SU-DHL-6 (cell line): ENCODE results near the gene ACO2.
"Not testable (repeated sequence)": the region's sequence is repeated elsewhere in the genome, so short reads cannot be mapped to it uniquely, and the experiment has no call there.

Experiments
- H2AFZ ChIP-seq: fragments of 200-600 bp; sonication (generic); 2 replicates; pipeline ENCODE4 v1.6.1; 2014; ENCODE audit warnings: low read depth, mild to moderate bottlenecking, moderate library complexity, mixed read lengths, antibody characterized with exemption, low read length; ENCODE audit not compliant: severe bottlenecking
- H3F3A ChIP-seq: fragments of 200-600 bp; shearing (Covaris generic); 2 replicates; pipeline ENCODE4 v1.6.0; 2016; ENCODE audit warnings: antibody characterized with exemption, mild to moderate bottlenecking; ENCODE audit not compliant: insufficient read depth
- H3K27ac ChIP-seq: fragments of 200-600 bp; sonication (generic); 2 replicates; pipeline ENCODE4 v1.5.1; 2016; ENCODE audit warnings: low read depth, mild to moderate bottlenecking, low read length, moderate library complexity, mixed read lengths
- H3K27me3 ChIP-seq: fragments of 200-600 bp; sonication (generic), shearing (Covaris generic); 2 replicates; pipeline ENCODE4 v1.6.0; 2014; ENCODE audit warnings: mild to moderate bottlenecking, low read length
- H3K36me3 ChIP-seq: fragments of 200-600 bp; sonication (generic); 2 replicates; pipeline ENCODE4 v1.6.1; 2014; ENCODE audit warnings: mild to moderate bottlenecking, low read length, mixed read lengths
- H3K4me2 ChIP-seq: fragments of 300-600, 200-600 bp; shearing (Covaris generic), sonication (generic); 2 replicates; pipeline ENCODE4 v1.6.0; 2014; ENCODE audit warnings: low read length, low read depth, mild to moderate bottlenecking; ENCODE audit not compliant: poor library complexity, severe bottlenecking
- H3K4me3 ChIP-seq: fragments of 200-600 bp; sonication (generic); 2 replicates; pipeline ENCODE4 v1.5.1; 2014; ENCODE audit warnings: antibody characterized with exemption, low read length, mild to moderate bottlenecking, mixed read lengths; ENCODE audit not compliant: insufficient read depth, poor library complexity, severe bottlenecking
- H3K79me2 ChIP-seq: fragments of 200-600 bp; sonication (generic); 2 replicates; pipeline ENCODE4 v1.6.1; 2014; ENCODE audit warnings: mild to moderate bottlenecking, low read length, moderate library complexity; ENCODE audit not compliant: insufficient read depth
- H3K9ac ChIP-seq: fragments of 200-600 bp; sonication (generic); 2 replicates; pipeline ENCODE4 v1.7.0; 2014; ENCODE audit warnings: mild to moderate bottlenecking, low read length
- H3K9me2 ChIP-seq: fragments of 200-600 bp; sonication (generic); replicated peaks from 2 replicates; pipeline ENCODE4 v1.6.1; 2014; ENCODE audit warnings: low read length; ENCODE audit not compliant: insufficient read depth
- H3K9me3 ChIP-seq: fragments of 200-600 bp; sonication (generic); 2 replicates; pipeline ENCODE4 v1.6.1; 2014; ENCODE audit warnings: low read length, mixed read lengths; ENCODE audit not compliant: insufficient read depth
- H4K20me1 ChIP-seq: fragments of 200-600 bp; sonication (generic); 2 replicates; pipeline ENCODE4 v1.6.1; 2014; ENCODE audit warnings: low read depth, mild to moderate bottlenecking, antibody characterized with exemption, low read length, moderate library complexity, mixed read lengths
- EZH2phosphoT487 ChIP-seq: fragments of 200-600 bp; sonication (generic), shearing (Covaris generic); conservative IDR thresholded peaks from 2 replicates; pipeline ENCODE4 v1.6.1; 2018; ENCODE audit warnings: mild to moderate bottlenecking, antibody characterized with exemption, low read length, moderate library complexity, mixed read lengths
- TF ChIP-seq, protein P1 (sequence below): fragments of 200-600 bp; sonication (generic); IDR thresholded peaks from one replicate; pipeline ENCODE4 v1.5.1; 2017; ENCODE audit warnings: antibody characterized with exemption, mild to moderate bottlenecking, low read length, moderate library complexity; ENCODE audit not compliant: insufficient read depth, poor library complexity, severe bottlenecking

ACO2 gene

DNA sequence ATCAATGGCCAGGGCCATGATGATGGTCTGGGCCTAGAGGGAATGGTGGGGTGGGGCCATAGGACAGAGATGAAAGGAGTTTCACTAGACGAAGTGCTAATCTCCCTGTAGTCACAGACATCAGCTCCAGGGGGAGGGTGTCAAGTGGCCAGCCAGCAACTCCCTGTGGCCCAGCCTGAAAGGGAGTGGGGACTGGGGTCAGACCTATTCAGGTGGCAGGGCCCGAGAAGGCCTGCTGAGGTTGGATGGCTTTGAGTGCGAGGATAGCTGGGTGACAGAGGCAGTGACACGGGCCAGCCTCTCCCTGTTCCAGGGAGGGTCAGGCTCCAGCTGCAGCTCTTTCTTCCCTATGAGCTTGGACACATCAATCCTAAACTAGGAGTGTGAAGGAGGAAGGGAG lies 33.4 kb upstream of the ACO2 start:
- H4K20me1 ChIP-seq = no peaks in the 10 kb centered on the region
- no peak overlapping the region for H3K4me2 ChIP-seq
- H3K9me3 ChIP-seq = no peaks in the 10 kb centered on the region
- H3K27ac ChIP-seq = no peak overlapping the region
- no peak overlapping the region for H2AFZ ChIP-seq
- no peak for TF ChIP-seq EZH2phosphoT487
- TF ChIP-seq, protein P1, sequence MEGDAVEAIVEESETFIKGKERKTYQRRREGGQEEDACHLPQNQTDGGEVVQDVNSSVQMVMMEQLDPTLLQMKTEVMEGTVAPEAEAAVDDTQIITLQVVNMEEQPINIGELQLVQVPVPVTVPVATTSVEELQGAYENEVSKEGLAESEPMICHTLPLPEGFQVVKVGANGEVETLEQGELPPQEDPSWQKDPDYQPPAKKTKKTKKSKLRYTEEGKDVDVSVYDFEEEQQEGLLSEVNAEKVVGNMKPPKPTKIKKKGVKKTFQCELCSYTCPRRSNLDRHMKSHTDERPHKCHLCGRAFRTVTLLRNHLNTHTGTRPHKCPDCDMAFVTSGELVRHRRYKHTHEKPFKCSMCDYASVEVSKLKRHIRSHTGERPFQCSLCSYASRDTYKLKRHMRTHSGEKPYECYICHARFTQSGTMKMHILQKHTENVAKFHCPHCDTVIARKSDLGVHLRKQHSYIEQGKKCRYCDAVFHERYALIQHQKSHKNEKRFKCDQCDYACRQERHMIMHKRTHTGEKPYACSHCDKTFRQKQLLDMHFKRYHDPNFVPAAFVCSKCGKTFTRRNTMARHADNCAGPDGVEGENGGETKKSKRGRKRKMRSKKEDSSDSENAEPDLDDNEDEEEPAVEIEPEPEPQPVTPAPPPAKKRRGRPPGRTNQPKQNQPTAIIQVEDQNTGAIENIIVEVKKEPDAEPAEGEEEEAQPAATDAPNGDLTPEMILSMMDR = no peak
- no peaks in the 10 kb centered on the region for H3K9me2 ChIP-seq
- H3K9ac ChIP-seq = no peak overlapping the region
- no peaks in the 10 kb centered on the region for H3K27me3 ChIP-seq
- peaks cover 34% of the 10 kb centered on the region for H3K79me2 ChIP-seq
- H3F3A ChIP-seq = no peaks in the 10 kb centered on the region
- H3K36me3 ChIP-seq = peaks cover 2% of the 10 kb centered on the region; the same call in 1 of the 2 replicates
- H3K4me3 ChIP-seq = no peak overlapping the region

DNA sequence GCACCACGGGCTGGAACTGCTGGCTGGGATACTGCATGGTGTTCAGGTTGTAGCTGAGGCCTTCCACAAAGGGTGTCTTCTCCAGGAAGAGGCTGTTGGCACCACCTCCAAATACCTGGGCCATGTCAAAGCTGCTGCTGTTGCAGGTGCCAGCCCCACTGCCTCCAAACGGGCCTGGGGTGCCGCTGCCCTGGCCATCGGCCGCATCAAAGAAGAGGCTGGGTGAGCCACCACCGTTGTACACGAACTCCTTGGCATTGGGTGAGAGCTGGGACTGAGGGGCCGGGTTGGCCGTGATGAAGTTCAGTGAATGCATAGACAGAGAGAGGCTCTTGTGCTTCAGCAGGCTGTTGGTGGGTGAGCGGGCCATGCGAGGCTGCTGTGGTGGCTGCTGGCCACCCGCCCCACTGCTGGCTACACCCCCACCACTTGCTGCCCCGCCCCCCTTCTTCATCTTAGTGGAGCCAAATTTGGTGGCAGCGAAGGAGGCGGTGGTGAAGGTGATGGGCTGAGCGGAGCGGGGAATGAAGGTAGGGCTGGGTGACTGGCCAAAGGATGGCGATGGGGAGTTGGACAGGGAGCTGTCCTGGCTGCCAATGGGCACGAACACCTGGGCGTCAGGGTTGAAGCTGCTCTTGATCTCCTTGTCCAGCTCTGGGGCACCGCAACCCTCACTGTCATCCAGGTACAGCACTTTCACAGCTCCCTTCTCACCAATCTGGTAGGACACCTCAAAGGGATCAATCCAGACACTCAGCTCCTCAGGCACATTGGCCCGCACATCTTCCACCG lies 32.4 kb upstream of the ACO2 start:
- peaks cover 42% of the 10 kb centered on the region for H3K79me2 ChIP-seq
- no peaks in the 10 kb centered on the region for H3K9me2 ChIP-seq
- no peaks in the 10 kb centered on the region for H4K20me1 ChIP-seq
- H3F3A ChIP-seq = no peaks in the 10 kb centered on the region
- peaks cover 2% of the 10 kb centered on the region; the same call in 1 of the 2 replicates for H3K36me3 ChIP-seq
- no peaks in the 10 kb centered on the region for H3K9me3 ChIP-seq
- H2AFZ ChIP-seq = no peak overlapping the region
- no peak overlapping the region for H3K4me3 ChIP-seq
- no peaks in the 10 kb centered on the region for H3K27me3 ChIP-seq
- H3K4me2 ChIP-seq = no peak overlapping the region
- H3K9ac ChIP-seq = no peak overlapping the region
- no peak overlapping the region for H3K27ac ChIP-seq
- TF ChIP-seq, protein P1 = no peak
- TF ChIP-seq EZH2phosphoT487 = no peak

DNA sequence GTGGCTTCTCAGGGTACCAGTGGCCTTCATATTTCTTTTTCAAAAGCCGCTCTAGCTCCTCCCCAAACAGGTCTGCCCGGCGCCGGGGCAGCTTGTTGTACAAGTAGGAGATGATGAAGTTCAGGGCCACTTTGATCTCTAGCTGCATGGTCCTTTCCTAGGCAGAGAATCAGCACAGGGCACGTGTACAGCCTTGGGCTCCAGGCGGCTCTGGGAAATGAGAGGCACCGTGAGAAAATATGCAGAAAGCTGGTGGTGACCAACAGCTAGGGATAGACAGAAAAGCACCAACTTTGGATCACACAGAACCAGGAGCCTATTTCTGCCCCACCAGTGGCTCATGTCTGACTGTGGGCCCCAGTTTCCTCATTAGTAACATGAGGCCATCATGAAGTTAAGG lies 31.7 kb upstream of the ACO2 start:
- Histone ChIP-seq H4K20me1 (no peaks in the 10 kb centered on the region), H2AFZ (no peak overlapping the region), H3K4me2 (no peak overlapping the region), H3K79me2 (peaks cover 49% of the 10 kb centered on the region), H3K4me3 (no peak overlapping the region), H3F3A (peaks cover 3% of the 10 kb centered on the region; the same call in 1 of the 2 replicates), H3K36me3 (peaks cover 2% of the 10 kb centered on the region; the same call in 1 of the 2 replicates), H3K9me3 (no peaks in the 10 kb centered on the region), H3K27me3 (no peaks in the 10 kb centered on the region), H3K9me2 (no peaks in the 10 kb centered on the region), H3K27ac (no peak overlapping the region), H3K9ac (no peak overlapping the region)
- no peak for TF ChIP-seq EZH2phosphoT487
- TF ChIP-seq, protein P1 = no peak

DNA sequence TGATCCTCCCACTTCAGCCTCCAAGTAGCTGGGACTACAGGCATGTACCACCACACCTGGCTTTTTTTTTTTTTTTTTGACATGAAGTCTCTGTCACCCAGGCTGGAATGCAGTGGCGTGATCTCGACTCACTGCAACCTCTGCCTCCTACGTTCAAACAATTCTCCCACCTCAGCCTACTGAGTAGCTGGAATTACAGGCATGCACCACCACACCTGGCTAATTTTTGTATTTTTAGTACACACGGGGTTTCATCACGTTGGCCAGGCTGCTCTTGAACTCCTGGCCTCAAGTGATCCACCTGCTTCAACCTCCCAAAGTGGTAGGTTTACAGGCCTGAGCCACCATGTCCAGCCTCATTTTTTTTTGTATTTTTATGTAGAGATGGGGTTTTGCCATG lies 28.4 kb upstream of the ACO2 start:
- peaks cover 79% of the 10 kb centered on the region for H3K79me2 ChIP-seq
- not testable (repeated sequence) for H3K27ac ChIP-seq, H3K9me3 ChIP-seq, H3K4me2 ChIP-seq, H2AFZ ChIP-seq, H3K9ac ChIP-seq, H3K9me2 ChIP-seq, H3K4me3 ChIP-seq, H4K20me1 ChIP-seq, H3K36me3 ChIP-seq, H3K27me3 ChIP-seq
- H3F3A ChIP-seq = peaks cover 21% of the 10 kb centered on the region; the same call in 1 of the 2 replicates
